OCI-LY3 (cell line): ENCODE measurements around the gene ABHD13.

Source experiments
- EZH2phosphoT487 ChIP-seq: fragments of 200-600 bp; shearing (Covaris generic); IDR thresholded peaks from 2 replicates; pipeline ENCODE4 v1.6.1; 2018; ENCODE audit warnings: antibody characterized with exemption, mixed run types, low read depth
- TF ChIP-seq, protein P1 (sequence below): fragments of 200-600, 300-600 bp; sonication (generic); IDR thresholded peaks from 2 replicates; pipeline ENCODE4 v1.5.1; 2014; ENCODE audit warnings: antibody characterized with exemption, low read length, low read depth

DNA sequence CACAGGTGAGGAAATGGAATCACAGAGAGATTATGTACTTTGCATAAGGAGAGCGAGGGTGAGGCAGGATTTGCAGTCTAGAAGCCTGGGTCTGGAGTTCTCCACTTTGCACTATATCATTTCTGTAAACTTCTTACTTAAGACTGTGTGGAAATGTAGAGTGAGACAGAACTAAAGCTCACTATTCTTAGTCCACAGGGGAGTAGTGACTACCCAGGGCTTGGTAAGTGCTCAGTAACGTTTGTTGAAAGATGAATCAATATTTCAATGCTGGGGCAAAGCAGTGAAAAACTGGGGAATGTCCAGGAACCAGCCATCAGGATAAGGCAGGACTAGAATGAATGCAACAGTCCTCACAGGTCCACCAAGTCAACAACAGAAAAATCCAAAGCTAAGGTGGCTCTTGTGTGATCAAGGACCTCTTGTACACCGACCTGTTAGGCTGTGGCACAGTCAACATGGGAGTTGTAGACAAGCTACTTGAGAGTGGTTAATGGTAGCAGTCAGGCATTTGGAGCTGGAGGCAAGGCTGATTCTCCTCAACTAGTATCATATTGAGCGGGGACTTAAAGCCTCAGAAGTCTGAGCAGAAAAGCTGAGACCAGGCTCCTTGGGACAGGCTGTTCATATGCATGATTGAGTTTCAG is 50.4 kb downstream of the ABHD13 start:
- TF ChIP-seq, protein P1, sequence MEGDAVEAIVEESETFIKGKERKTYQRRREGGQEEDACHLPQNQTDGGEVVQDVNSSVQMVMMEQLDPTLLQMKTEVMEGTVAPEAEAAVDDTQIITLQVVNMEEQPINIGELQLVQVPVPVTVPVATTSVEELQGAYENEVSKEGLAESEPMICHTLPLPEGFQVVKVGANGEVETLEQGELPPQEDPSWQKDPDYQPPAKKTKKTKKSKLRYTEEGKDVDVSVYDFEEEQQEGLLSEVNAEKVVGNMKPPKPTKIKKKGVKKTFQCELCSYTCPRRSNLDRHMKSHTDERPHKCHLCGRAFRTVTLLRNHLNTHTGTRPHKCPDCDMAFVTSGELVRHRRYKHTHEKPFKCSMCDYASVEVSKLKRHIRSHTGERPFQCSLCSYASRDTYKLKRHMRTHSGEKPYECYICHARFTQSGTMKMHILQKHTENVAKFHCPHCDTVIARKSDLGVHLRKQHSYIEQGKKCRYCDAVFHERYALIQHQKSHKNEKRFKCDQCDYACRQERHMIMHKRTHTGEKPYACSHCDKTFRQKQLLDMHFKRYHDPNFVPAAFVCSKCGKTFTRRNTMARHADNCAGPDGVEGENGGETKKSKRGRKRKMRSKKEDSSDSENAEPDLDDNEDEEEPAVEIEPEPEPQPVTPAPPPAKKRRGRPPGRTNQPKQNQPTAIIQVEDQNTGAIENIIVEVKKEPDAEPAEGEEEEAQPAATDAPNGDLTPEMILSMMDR: no peak
- TF ChIP-seq EZH2phosphoT487: no peak
